Left ventricle myocardium superior (tissue), 1 donor: ENCODE measurements around the gene EXOC3L4. TPM values are rescaled to one million over a fixed set of nuclear protein-coding genes. Genes with fewer than 3 reads are reported as not detected.

Experiments
- ATAC-seq: fragments of 200-7000 bp; cut with Tn5 transposase; one replicate; pipeline ENCODE4 v1.9.1; 2020; ENCODE audit warnings: mild to moderate bottlenecking, moderate library complexity
- DNase-seq: peaks from one replicate; pipeline ENCODE4 v3.0.0-alpha.2; 2020
- intact Hi-C: fragments of 100-400 bp; cut with micrococcal nuclease; formaldehyde crosslinking; loops from one replicate; pipeline ENCODE4 v1.11.0; 2022
- total RNA-seq: library from RNA; stranded (reverse); fragmentation: NEBNext Ultra II Directional; extraction: Animal tissue kit (Norgen Biotek cat#: 25700); gene quantifications from one replicate; pipeline ENCODE4 v1.2.1, GENCODE V29; 2021
- donor health status: DM: no; HTN: yes; CAD: no; lungs with severe emphysema.

Gene EXOC3L4
- total RNA-seq, 1 donor from 2014 or later, result 0.42 TPM

GRCh38 chr14:103068351-103069073, 26.0 kb upstream of the EXOC3L4 start:
- intact Hi-C loops, result no loop called here
- no peak for ATAC-seq

GRCh38 chr14:103070263-103070885, 24.2 kb upstream of the EXOC3L4 start:
- no peak for ATAC-seq
- DNase-seq, result no peak
- intact Hi-C loops, result no loop called here

More at GRCh38 chr14:103068351-103069073, 26.0 kb upstream of the EXOC3L4 start:
- DNase-seq, result no peak

- DNase-seq (no peak), ATAC-seq (no peak)
- intact Hi-C loops, result no loop called here
These were observed 23.5 kb upstream of the EXOC3L4 start for GRCh38 chr14:103070971-103071542.

GRCh38 chr14:103071544-103072251, 22.8 kb upstream of the EXOC3L4 start:
- intact Hi-C loops, result no loop called here
- ATAC-seq, result no peak
- DNase-seq, result no peak

GRCh38 chr14:103072595-103073366, 21.7 kb upstream of the EXOC3L4 start:
- DNase-seq (no peak), ATAC-seq (no peak)
- intact Hi-C loops, result no loop called here

- intact Hi-C loops, result no loop called here
- ATAC-seq, result no peak
- DNase-seq, result no peak
These were observed 21.1 kb upstream of the EXOC3L4 start for GRCh38 chr14:103073367-103073875.

- intact Hi-C loops, result no loop called here
- ATAC-seq (peak; percentile 12), DNase-seq (no peak)
These were observed 20.4 kb upstream of the EXOC3L4 start for GRCh38 chr14:103073876-103074728.

- ATAC-seq (peak; percentile 68), DNase-seq (peak; percentile 86)
- intact Hi-C loops, result no loop called here
These were observed 19.7 kb upstream of the EXOC3L4 start for GRCh38 chr14:103074729-103075367.

- DNase-seq (peak; percentile 88), ATAC-seq (peak; percentile 16)
- intact Hi-C loops, result no loop called here
These were observed 16.1 kb upstream of the EXOC3L4 start for GRCh38 chr14:103078420-103078749.

- ATAC-seq, result no peak
- DNase-seq, result no peak
- intact Hi-C loops, result no loop called here
These were observed 15.5 kb upstream of the EXOC3L4 start for GRCh38 chr14:103078860-103079587.

GRCh38 chr14:103081951-103082350, 12.6 kb upstream of the EXOC3L4 start:
- ATAC-seq (no peak), DNase-seq (no peak)
- intact Hi-C loops, result no loop called here

- ATAC-seq (peak; percentile 53), DNase-seq (peak; percentile 41)
- intact Hi-C loops, result no loop called here
These were observed 10.3 kb upstream of the EXOC3L4 start, which contains the start of gene LBHD2 for GRCh38 chr14:103084021-103084919. TSS of gene LBHD2 (plus strand) at chr14:103084210. CDS start at chr14:103086013, 1,803 bp downstream.

GRCh38 chr14:103085106-103086091, 9.1 kb upstream of the EXOC3L4 start:
- ATAC-seq (no peak), DNase-seq (peak; percentile 32)

GRCh38 chr14:103086771-103087342, 7.7 kb upstream of the EXOC3L4 start:
- DNase-seq (peak; percentile 10), ATAC-seq (no peak)
- intact Hi-C loops, result no loop called here

More at GRCh38 chr14:103085106-103086091, 9.1 kb upstream of the EXOC3L4 start:
- intact Hi-C loops, result no loop called here
